ENCODE data around the gene RALGPS1. TPM values are rescaled to one million over a fixed set of nuclear protein-coding genes. Genes with fewer than 3 reads are reported as not detected.

Gene RALGPS1
- total RNA-seq, 1 experiment from 2014 or later = 28.5 TPM

- no peak for TF ChIP-seq ZNF532 (CRISPR knock-in tag; IDR thresholded peaks at IDR 0.05; ENCODE audit: borderline replicate concordance)
- TF ChIP-seq NFATC4 (CRISPR knock-in tag; IDR thresholded peaks at IDR 0.05) = no peak
- TF ChIP-seq ERG (CRISPR knock-in tag; IDR thresholded peaks at IDR 0.05) = no peak
- no peak for TF ChIP-seq GTF2I (CRISPR knock-in tag; conservative IDR thresholded peaks at IDR 0.05)
- TF ChIP-seq EMX1 (CRISPR knock-in tag; IDR thresholded peaks at IDR 0.05) = no peak
- TF ChIP-seq IRF2 (CRISPR knock-in tag; IDR thresholded peaks at IDR 0.05; ENCODE audit: borderline replicate concordance, low read depth) = no peak
- TF ChIP-seq RELA (CRISPR knock-in tag; IDR thresholded peaks at IDR 0.05; ENCODE audit: borderline replicate concordance) = no peak
- no peak for TF ChIP-seq E2F1 (CRISPR knock-in tag; IDR thresholded peaks at IDR 0.05)
- TF ChIP-seq NR3C1 (CRISPR knock-in tag; conservative IDR thresholded peaks at IDR 0.05; ENCODE audit: low read depth) = no peak
Observed at GRCh38 chr9:127088724-127089615, 174.4 kb downstream of the RALGPS1 start (continued).

GRCh38 chr9:127089631-127090081 is 175.1 kb downstream of the RALGPS1 start:
- no peaks in the 10 kb centered on the region for H3K9me3 Mint-ChIP-seq
- peak overlapping the region; percentile 16; the same call in 1 of the 2 replicates for H3K27ac Mint-ChIP-seq
- ATAC-seq (no peak), DNase-seq (ENCODE audit: low spot score) (no peak)
- H3K36me3 Mint-ChIP-seq = no peaks in the 10 kb centered on the region
- H3K27me3 Mint-ChIP-seq (ENCODE audit: low read depth) = no peaks in the 10 kb centered on the region
- POLR2A ChIA-PET = no interaction called here
- CTCF ChIA-PET = interaction anchor here (0.9 kb wide), 1 partner anchor 109 kb away, joined by 3 read pairs; no protein-coding TSS in a partner anchor
- H3K4me3 Mint-ChIP-seq = no peak overlapping the region
- no peaks in the 10 kb centered on the region for H3K4me1 Mint-ChIP-seq
- no peak for TF ChIP-seq TEAD1 (CRISPR knock-in tag; IDR thresholded peaks at IDR 0.05)
- no peak for TF ChIP-seq MAX (CRISPR knock-in tag; IDR thresholded peaks at IDR 0.05)
- TF ChIP-seq FOXP4 (CRISPR knock-in tag; IDR thresholded peaks at IDR 0.05) = no peak
- no peak for TF ChIP-seq ATF1 (CRISPR knock-in tag; IDR thresholded peaks at IDR 0.05)
- no peak for TF ChIP-seq GRHL2 (CRISPR knock-in tag; IDR thresholded peaks at IDR 0.05; ENCODE audit: insufficient replicate concordance, severe bottlenecking)
- no peak for TF ChIP-seq PREB (CRISPR knock-in tag; IDR thresholded peaks at IDR 0.05; ENCODE audit: borderline replicate concordance)
- no peak for TF ChIP-seq FOXJ3 (CRISPR knock-in tag; IDR thresholded peaks at IDR 0.05; ENCODE audit: borderline replicate concordance)
- TF ChIP-seq HMGXB4 (CRISPR knock-in tag; IDR thresholded peaks at IDR 0.05) = no peak
- no peak for TF ChIP-seq ZBTB43 (CRISPR knock-in tag; IDR thresholded peaks at IDR 0.05)
- TF ChIP-seq ATF6 (CRISPR knock-in tag; IDR thresholded peaks at IDR 0.05) = no peak
